HG03025 (cell line): ENCODE data around the gene SYNPO2.

Experiments
- ATAC-seq: cut with Tn5 transposase; IDR thresholded peaks from one replicate; pipeline ENCODE4 v1.9.1; 2021; ENCODE audit warnings: mild to moderate bottlenecking, moderate library complexity; ENCODE audit not compliant: unreplicated experiment, low FRiP score

The SYNPO2 gene

GRCh38 chr4:118923891-118924290, 35.2 kb downstream of the SYNPO2 start:
- no peak for ATAC-seq

GRCh38 chr4:118927974-118928373, 39.3 kb downstream of the SYNPO2 start:
- ATAC-seq = no peak

GRCh38 chr4:118930255-118930654, 41.6 kb downstream of the SYNPO2 start:
- no peak for ATAC-seq

- ATAC-seq = no peak
These were observed 43.1 kb downstream of the SYNPO2 start for GRCh38 chr4:118931786-118932185.

- ATAC-seq = no peak
These were observed 47.2 kb downstream of the SYNPO2 start for GRCh38 chr4:118935819-118936218.

GRCh38 chr4:118936406-118936805, 47.8 kb downstream of the SYNPO2 start:
- ATAC-seq = no peak

- no peak for ATAC-seq
These were observed 50.6 kb downstream of the SYNPO2 start for GRCh38 chr4:118939169-118939783.

GRCh38 chr4:118941149-118941548, 52.5 kb downstream of the SYNPO2 start:
- no peak for ATAC-seq

- ATAC-seq = no peak
These were observed 53.1 kb downstream of the SYNPO2 start for GRCh38 chr4:118941799-118942198.

GRCh38 chr4:118942465-118942864, 53.8 kb downstream of the SYNPO2 start:
- ATAC-seq = no peak

- no peak for ATAC-seq
These were observed 58.4 kb downstream of the SYNPO2 start for GRCh38 chr4:118947095-118947494.

- ATAC-seq = no peak
These were observed 60.0 kb downstream of the SYNPO2 start for GRCh38 chr4:118948545-118949144.

- ATAC-seq = no peak
These were observed 61.6 kb downstream of the SYNPO2 start for GRCh38 chr4:118950224-118950623.

- ATAC-seq = no peak
These were observed 62.4 kb downstream of the SYNPO2 start for GRCh38 chr4:118950929-118951570.

GRCh38 chr4:118953276-118953675, 64.6 kb downstream of the SYNPO2 start:
- no peak for ATAC-seq

GRCh38 chr4:118954246-118954645, 65.6 kb downstream of the SYNPO2 start:
- ATAC-seq = no peak

GRCh38 chr4:118955515-118955914, 66.9 kb downstream of the SYNPO2 start:
- no peak for ATAC-seq

- ATAC-seq = no peak
These were observed 69.2 kb downstream of the SYNPO2 start for GRCh38 chr4:118957722-118958445.

- no peak for ATAC-seq
These were observed 73.9 kb downstream of the SYNPO2 start for GRCh38 chr4:118962540-118962939.

- no peak for ATAC-seq
These were observed 76.3 kb downstream of the SYNPO2 start for GRCh38 chr4:118964891-118965411.

GRCh38 chr4:118967393-118967792, 78.7 kb downstream of the SYNPO2 start:
- no peak for ATAC-seq
